GM21576 (cell line): ENCODE data around the gene ANO3.
"Not testable (repeated sequence)": the region's sequence is repeated elsewhere in the genome, so short reads cannot be mapped to it uniquely, and the experiment has no call there.

Experiments used
- ATAC-seq: cut with Tn5 transposase; IDR thresholded peaks from one replicate; pipeline ENCODE4 v1.9.1; 2021; ENCODE audit warnings: mild to moderate bottlenecking, moderate library complexity; ENCODE audit not compliant: unreplicated experiment

ANO3 gene

DNA sequence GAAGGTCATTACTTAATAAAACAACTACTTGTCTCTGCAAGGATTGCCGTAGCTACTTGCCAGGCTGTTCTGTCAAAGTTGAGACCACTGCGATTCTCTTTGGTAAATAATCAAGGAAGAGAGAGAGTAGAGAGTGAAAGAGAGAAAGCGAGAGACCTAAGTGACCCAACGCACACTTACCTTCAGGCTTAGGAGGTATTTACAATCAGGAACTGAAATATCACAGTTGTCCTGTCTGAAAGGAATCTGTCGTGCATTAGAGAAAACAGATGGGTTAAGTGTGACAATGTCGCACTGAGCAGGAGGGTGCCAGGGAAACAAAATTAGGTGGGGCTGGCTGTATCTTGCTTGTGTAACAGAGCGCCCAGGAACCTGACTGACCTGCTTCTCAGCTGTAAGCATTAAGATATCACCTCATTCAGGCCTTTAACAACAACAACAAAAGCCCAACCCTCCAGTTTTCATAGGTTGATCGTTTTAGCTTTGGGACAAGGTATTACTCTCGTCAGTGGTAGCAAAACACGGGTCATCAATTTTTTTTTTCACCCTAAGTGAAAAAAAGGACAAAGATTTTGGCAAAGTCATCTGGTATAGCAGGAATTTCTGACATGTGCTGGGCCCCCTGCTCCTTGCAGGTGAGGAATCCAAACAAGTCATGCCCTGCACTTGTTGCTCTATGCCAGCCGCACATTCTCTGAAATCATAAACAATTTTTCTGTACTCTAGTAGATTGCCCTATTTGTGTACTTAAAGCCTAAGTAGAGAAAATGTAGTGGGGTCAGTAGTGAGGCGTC is 240.1 kb downstream of the ANO3 start, which contains the start of gene MUC15:
TSS of gene MUC15 (minus strand) at position 403 of the 794 bp plus-strand sequence. CDS start 5,169 bp downstream, outside the sequence.
- ATAC-seq: no peak

DNA sequence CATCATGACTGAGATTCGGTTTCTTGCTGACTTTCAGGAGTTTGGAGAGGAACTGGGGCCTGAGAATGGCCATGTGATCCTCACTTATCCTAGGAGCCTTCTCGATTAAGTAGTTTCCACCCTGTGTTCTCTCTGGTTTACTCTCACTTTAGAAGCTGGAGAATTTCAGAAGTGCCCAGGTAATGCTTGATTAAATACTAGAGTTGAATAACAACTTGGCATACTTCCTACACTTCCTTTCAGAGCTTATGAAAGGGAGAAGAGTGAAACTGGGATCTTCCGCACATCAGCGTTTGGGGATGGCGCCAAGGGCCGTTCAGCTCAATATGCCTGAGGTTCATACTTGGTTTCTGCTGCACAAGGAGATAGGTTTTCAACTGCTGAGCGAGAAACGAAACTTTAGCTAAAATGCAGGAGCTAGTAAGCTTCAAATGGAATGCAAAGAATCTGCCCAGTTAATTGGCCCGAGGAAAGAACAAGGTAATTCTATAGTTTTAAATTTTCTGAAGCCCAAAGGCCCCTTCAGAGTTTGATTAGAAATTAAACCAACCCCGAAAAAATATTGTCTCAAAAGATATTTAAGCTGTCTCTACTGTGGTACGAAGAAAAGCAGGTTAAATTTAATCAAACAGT is 241.0 kb downstream of the ANO3 start:
- no peak for ATAC-seq

DNA sequence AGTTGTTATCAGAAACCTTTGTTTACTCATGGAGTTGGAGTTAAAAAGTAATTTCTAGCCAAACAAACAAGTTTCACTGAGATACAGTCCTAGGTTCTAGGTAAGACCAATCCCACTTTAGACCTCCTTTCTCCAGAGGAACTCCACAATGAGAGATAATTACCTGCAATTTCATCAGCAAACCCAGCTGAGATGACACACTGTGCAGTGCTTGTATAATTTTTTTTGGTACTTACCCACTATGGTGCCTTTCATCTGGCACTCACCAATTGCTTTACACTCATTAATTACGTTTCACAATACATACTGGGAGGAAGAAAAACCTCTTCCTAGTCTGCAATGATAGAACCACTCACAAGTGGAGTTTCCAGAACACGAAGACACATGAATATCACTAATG is 242.0 kb downstream of the ANO3 start:
- ATAC-seq: no peak

GRCh38 chr11:26575946-26576345 is 244.0 kb downstream of the ANO3 start:
- ATAC-seq: no peak

DNA sequence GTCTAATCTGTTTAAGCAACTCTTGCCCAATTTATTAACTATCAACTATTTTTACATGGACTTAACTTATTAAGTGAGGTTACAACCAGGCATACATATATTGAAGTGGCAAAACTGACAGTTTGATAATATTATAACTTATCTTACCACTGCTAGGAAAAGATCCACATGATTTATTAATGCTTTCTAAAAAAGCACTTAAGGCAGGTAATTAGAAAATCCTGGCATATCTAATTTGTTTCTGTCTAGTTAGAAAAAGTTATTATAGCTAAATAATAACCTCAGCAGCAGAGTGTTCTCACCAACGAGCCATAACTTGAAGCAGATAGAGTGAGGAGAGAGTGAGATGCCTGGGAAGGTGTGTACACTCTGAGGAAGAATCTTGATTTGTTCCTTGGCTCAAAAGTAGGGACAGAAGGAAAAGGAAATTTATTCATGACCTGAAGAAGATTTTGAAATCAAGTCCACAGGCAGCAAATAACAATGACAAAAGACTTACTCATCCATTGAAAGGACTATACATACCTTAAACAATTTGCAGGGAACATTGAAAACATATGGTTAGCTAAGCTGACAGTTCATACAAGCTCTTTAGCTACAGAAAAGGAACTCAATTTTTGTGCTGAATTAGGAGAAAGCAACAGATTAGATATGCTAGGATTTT is 247.2 kb downstream of the ANO3 start:
- ATAC-seq: no peak

DNA sequence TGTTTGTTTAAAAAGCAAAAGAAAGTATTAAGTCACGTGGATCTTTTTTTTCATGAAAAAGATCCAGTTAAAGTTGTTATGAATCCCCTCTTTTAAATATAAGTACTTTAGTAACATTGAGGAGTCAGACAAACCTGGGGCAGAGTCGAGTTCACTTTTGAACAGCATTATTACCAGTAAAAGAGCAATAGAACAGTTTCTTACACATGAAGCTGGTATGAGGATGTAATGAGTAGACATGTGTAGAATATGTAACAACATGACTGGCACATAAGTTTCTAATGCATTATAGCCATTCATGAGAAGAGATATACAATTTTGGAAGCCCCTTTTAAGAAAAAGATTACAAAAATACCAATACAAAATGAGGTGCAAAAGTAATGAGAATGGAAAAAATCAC is 247.8 kb downstream of the ANO3 start:
- no peak for ATAC-seq

GRCh38 chr11:26580929-26581328 is 249.0 kb downstream of the ANO3 start:
- no peak for ATAC-seq

DNA sequence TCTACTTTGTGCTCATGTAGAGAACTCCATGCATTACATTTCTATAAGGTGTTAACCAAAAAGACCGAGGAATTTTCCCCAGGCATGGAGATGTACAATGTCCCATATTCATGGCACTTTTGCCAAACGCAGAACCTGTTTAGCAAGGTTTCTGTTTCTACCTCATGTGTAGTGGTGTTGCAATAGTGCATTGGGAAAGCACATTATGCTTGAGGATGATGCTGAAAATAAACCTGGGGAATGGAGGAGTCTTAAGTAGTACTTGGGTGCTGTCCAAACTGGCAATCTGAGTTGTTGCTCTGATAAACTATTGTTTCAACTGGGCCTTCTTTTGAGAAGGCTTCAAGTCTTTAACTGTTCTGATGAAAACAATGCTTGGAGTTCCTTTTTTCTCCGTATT is 251.6 kb downstream of the ANO3 start:
- ATAC-seq: no peak

GRCh38 chr11:26584818-26585217 is 252.9 kb downstream of the ANO3 start:
- ATAC-seq: no peak

GRCh38 chr11:26587073-26587472 is 255.1 kb downstream of the ANO3 start:
- ATAC-seq: no peak

- ATAC-seq: no peak
Measured at GRCh38 chr11:26593691-26594090, 261.8 kb downstream of the ANO3 start.

DNA sequence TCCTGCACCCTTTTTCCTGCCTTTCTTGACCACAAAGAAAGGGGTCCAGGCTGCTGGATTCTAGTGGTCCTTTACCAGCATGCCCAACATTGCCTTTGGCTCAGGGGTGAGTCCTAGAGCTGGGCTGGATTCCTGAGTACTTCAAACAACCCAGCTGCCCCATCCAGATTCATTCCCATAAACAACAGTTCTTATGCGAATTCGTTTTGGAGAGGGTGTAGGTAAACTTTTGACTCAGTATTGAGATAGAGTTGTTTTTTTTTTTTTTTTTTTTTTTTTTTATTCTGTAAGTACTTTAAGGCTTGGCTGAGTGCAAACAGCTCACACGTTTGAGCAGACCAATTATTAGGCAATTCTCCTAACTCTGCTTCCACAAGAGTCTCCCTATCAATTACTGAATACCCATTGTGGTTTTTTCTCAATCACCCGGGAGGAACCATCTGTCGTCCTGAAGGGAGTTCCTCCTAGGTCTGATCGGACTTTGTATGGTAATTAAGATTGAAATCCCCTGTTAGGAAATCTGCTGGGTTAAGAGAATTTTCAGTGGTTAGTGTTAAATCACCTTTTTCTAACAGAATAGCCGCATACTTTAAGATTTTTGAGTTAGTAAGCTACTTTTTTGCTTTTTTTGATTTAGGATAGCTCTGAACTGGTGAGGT is 263.4 kb downstream of the ANO3 start:
- not testable (repeated sequence) for ATAC-seq

GRCh38 chr11:26597049-26597689 is 265.2 kb downstream of the ANO3 start:
- not testable (repeated sequence) for ATAC-seq

DNA sequence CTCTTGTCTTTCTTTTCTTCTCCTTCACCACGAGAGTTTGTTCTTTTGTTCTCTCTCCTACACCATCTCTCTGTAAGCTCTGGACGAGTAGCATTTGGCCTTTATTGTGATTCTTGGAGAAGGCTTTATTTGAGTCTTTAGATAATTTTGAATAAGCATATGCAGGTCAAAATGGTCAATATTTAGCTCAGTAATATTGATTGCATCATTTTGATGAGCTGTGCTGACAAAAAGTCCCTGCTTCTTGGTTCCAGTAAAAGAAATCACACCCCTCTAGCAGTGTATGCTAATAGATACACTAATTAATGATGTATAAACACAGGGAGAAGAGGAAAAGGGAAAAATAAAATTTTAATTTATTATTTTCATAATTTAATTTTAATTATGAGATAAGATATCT is 266.0 kb downstream of the ANO3 start:
- ATAC-seq: no peak

DNA sequence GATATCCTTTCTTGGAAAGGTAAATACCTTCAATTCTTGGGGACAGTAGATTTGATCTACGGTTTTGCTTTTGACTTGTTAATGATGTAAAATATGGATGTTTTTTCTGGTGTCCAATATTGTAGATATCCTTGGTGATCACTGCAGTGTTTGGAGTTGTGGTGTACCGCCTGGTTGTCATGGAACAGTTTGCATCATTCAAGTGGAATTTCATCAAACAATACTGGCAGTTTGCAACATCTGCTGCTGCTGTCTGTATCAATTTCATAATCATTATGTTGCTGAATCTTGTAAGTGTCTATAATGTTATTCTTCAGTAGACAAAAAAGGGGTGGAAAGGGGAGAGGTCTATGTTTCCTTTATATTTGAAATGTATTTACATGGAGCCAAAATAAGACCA is 267.5 kb downstream of the ANO3 start:
- no peak for ATAC-seq

GRCh38 chr11:26599876-26600434 is 268.0 kb downstream of the ANO3 start:
- no peak for ATAC-seq

- no peak for ATAC-seq
Measured at GRCh38 chr11:26607725-26608506, 276.0 kb downstream of the ANO3 start.

- ATAC-seq: no peak
Measured at GRCh38 chr11:26608507-26609146, 276.7 kb downstream of the ANO3 start.

DNA sequence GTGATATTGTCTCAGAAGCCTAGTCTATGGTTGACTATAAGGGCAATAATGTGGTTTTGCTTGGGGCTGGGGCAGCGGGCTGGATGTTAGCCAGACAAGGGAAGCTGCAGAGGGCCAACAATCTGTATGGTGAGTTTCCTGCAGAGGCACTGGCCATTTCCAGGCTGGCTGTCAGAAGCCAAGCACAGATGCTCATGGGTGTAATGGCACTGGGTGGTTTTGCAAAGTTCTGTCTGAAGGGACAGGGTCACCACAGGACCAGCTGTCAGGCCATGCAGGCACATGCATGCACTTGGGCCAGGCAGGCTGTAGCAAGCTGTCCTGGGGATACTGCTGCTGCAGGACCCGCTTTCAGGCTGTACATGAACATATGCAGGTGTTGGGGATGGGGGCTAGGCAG is 281.8 kb downstream of the ANO3 start:
- no peak for ATAC-seq
